CD4-positive, alpha-beta T cell treated with Interleukin-4 for 4 hours (primary cell): Measurements from ENCODE around the gene SCAMP1.
"Not testable (repeated sequence)": the region's sequence is repeated elsewhere in the genome, so short reads cannot be mapped to it uniquely, and the experiment has no call there.

ENCODE experiments used
- DNase-seq: peaks from one replicate; pipeline ENCODE4 v3.0.0-alpha.2; 2020

The SCAMP1 gene

DNA sequence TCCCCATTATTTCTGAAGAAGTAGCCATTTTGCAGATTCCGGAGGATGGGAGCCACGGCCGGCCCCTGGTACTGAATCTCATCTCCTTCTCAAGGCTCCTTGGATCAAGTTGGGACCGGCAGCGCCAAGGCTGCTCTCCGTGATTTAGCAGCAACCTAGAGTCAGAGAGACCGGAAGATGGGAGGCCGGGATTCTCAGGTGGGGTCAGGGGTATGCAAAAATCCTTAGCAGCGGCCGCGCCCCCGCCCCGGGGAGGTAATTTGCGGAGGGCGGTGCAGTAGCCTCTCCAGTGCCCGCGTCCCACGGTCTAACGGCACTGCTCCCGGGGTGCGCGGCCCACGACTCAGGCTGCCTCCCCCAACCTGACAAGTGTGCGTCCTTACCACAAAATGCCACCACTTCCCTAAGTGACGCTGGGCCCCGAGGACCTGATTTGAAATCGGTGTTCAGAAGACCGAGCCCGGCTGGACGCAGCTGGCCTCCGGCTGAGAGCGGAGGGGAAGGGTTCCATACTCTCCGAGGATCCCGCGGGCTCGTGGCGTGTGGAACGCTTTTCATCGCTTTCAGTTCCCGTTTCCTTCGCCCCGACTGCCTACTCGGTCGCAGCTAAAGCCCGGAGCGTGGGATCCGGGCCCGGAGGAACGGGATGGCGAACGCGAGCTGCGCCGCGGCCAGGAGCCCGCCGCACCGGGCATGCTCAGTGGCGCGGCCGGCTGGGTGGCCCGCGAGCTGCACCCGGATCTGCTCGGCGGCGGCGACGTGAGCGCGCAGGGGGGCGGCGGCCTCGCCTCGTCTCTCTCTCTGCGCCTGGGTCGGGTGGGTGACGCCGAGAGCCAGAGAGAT is at the start of gene SCAMP1:
Gene SCAMP1 (plus strand): TSS at position 787 of the 843 bp plus-strand sequence. CDS start 55 bp downstream, at position 842.
- DNase-seq: peak; percentile 92

GRCh38 chr5:78317515-78317914 is 42.9 kb upstream of the SCAMP1 start:
- DNase-seq: no peak

DNA sequence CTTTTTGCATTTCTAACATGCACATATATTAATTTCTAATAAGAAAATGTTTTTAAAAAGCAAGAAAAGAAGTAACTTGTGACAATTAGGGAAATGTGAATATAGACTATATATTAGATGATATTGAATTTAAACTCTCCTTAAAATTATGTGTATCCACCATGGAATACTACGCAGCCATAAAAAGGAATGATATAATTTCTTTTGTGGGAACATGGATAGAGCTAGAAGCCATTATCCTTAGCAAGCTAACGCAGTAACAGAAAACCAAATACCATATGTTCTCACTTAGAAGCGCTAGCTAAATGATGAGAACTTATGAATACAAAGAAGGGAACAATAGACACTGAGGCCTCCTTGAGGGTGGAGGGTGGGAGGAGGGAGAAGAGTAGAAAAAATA is 42.1 kb upstream of the SCAMP1 start:
- no peak for DNase-seq

- DNase-seq: peak; percentile 23
These were observed 40.0 kb upstream of the SCAMP1 start for GRCh38 chr5:78320401-78320800.

DNA sequence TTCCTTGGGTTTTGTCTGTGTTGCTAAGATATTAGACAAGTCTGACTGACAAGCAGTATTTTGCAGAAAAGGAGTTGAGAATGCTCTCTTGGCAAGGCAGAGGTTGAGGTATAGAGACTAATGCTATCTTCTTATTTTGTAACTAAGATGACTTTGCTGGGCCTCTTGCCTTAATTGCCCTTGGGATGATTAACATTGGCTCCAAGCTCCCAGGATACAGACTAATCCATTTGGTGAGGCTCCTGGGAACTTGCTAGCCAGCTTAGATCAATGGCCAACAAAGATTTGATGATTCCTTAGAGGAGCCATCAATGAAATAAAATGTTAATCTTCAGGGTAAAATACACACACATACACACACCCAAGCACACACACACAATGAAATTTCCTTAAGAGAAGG is 37.2 kb upstream of the SCAMP1 start:
- DNase-seq: no peak

DNA sequence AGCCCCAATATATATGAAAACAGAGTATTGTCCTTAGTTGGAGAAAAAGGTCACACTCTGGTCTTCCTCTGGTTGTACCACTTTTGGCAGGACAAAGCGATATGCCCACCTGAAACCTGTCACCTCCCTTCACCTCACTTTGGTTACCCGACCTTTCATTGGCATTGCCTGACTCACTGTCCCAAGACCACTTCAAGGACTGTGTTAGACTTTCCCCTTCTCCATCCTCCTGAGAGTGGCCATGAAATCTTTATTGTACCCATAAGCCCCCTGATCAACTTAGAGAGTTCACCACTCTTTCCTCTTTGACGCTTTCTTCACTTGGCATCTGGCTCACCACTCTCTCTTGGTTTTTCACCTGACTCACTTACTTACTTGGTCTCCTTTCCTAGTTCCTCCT is 33.5 kb upstream of the SCAMP1 start:
- DNase-seq: no peak

- no peak for DNase-seq
These were observed 32.5 kb upstream of the SCAMP1 start for GRCh38 chr5:78327761-78328510.

DNA sequence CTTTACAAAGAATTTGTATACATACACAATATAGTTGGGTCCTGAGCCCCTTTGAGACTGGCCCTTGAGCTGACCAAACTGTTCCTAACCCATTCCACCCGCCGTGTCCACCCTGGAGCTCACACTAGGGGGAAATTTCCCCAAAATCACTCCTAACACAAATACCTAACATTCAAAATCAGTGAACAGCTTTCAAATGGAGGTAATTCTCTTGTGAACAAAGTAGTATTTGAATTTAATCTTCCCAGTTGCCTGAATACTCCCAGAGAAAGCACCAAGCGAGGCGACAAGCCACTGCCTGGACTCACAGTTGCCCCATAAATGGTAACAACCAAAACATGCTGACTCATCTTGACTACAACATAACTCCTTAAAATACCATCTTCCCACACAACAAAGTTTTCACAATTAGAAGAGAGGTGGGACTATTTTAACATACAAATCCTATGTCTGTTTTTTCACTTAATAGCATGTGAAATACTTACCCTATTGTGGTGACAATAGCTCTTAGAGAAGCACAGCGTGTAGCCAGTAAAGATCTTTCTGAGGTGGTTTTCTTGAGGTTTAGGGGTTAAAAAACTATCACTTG is 31.7 kb upstream of the SCAMP1 start:
- DNase-seq: no peak

DNA sequence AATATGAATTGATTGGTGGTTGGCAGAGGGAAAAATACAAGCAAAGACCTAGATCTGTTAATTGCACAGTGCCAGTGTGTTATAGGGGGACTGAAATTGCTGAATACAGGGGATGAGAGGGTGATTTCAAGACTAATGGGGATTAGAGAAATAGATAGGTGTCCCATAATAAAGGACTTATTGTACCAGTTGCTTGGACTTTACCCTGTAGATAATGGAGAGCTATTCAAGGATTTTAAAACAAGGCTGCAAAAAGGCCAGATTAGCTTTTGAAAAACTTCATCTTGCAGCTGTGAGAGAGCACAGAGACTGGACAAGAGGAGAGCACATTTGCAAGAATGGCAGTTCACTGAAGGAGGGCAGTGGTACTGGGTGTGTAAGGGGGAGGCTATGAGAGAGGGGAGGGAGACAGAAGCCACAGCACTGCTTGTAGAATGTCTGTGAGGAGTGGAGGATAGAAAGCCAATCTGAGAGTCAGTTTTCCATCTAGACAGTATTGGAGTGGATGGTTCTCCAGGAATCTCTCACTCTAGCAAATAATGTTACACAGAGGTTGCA is 28.8 kb upstream of the SCAMP1 start:
- DNase-seq: no peak

- DNase-seq: no peak
These were observed 25.6 kb upstream of the SCAMP1 start for GRCh38 chr5:78334811-78335210.

GRCh38 chr5:78335976-78336375 is 24.4 kb upstream of the SCAMP1 start:
- DNase-seq: no peak

DNA sequence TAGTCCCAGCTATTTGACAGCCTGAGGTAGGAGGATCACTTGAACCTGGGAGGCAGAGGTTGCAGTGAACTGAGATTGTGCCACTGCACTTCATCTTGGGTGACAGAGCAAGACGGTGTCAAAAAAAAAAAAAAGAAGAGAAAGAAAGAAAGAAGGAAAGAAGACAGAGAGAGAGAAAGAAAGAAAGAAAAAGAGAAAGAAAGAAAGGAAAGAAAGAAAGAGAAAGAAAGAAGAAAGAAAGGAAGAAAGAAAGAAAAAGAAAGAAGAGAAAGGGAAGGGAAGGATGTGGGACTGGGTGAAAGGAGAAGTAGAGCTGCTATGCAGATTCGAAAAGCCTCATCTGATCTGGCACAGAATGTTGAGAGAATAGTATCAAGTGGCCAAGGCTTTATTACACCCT is 23.7 kb upstream of the SCAMP1 start:
- DNase-seq: no peak

DNA sequence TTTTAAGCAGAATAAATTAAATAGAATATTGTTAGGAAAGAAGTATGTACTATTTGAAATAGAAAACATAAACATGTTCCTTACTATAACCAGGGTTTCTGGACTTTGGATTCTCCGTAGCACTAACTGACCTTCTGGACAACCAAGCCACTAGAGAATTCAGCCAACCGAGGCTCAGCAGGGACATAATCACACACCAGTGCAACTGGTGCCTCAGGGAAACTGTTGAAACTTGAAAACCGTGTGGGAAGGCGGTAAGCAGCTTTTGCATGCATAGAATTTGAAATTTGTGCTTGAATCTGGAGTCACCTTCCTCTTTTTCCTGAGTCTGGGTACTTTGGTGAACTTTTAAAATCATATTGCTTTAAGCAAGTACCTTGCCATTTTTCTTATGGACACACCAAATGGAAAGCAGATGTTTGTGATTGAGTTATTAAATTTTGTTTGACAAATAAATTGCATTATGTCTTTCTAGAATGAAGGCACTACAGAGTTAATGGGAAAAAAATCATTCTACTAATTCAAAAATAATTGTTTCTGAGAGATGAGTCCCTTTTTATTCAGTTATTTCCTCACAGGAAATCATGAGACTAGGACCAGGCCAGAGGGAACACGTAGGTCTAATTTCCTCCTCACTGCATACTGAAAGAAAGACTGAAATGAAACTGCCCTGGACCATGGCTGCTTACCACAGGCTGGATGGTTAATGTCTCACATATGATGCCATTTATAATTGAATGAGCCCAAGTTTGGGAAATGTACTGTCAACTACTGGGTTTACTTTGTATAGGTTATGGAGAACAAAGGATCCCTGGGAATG is 20.6 kb upstream of the SCAMP1 start:
- DNase-seq: no peak

GRCh38 chr5:78341440-78341839 is 19.0 kb upstream of the SCAMP1 start:
- no peak for DNase-seq

GRCh38 chr5:78345485-78345884 is 14.9 kb upstream of the SCAMP1 start:
- no peak for DNase-seq

DNA sequence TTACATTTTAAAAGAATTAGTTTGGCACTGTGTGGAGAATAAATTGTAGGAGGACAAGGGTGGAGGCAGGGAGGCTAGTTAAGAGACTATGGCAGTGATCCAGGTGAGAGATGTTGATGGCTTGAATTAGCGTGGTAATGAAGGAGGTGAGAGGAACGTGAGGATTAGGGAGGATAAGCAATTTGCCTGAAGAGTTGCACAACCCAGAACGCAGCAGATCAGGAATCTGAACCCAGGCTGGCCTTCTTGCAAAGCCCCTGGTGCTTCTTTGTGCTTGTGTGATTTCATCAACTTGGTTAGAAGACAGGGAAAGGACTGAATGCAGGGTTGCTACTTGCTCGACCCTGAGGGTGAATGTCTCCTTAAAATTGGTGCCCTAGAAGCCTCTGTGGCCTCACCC is 6.9 kb upstream of the SCAMP1 start:
- no peak for DNase-seq

GRCh38 chr5:78354066-78354670 is 6.2 kb upstream of the SCAMP1 start:
- DNase-seq: no peak

- DNase-seq: no peak
These were observed 4.9 kb upstream of the SCAMP1 start for GRCh38 chr5:78355561-78355960.

DNA sequence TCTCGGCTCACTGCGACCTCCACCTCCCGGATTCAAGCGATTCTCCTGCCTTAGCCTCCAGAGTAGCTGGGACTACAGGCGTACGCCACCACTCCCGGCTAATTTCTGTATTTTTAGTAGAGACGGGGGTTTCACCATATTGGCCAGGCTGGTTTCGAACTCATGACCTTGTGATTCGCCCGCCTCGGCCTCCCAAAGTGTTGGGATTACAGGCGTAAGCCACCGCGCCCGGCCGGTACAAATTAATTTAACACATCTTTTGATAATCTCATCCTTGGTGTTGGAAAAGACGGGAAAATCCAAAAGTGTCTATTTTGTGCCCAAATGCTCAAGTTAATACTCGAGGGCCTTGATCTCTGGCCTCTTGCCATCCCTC is 974 bp upstream of the SCAMP1 start:
- not testable (repeated sequence) for DNase-seq

GRCh38 chr5:78360674-78360923 is 182 bp downstream of the SCAMP1 start:
- no peak for DNase-seq

DNA sequence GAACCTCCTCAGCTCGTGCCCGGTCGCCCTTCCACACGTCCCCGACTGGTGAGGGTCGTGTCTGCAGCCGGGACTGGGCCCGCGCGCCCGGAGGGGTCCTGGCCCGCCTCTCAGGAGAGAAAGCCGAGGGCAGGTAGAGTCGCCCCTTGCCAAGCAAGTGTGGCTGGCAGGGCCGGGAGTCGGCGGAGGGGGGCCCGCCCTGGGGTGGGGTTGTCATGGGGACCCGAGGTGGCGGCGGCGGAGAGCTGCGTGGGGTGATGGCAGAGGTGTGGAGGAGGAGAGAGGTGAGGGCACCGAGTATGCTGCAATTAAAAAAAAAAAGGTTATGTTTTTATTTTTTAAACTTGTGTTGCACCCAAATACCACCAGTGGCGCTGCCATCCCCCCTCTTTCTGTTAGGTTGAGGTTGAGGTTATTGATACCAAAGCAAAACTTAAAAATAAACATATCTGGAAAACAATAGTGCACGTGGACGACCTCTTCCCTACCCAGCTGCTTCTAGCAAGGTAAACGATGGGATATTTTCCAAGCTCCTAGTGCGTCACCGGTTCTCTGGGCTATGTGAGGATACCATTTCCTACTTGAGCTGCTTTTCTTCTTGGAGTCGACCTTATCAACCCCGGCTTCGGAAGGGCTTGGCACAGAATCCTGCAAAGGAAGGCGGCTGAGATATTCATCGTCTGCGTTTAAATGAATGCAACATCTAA is 660 bp downstream of the SCAMP1 start:
- DNase-seq: peak; percentile 72

DNA sequence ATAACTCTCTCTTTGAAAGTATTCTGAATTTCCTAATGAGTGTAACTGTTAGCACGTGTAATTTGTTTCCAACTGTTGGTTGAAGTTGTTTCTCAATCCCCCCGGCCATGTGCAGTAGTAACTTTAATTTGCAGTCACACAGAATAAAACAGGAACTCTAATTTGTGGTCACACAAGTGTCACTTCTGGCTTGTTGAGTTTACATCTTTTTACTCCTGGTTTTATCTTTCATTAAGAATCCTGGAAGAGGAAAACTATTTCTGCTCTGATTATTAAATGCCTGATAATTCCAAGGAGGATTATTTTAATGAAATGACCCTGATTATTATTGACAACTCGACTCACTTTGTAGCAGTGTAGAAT is 1.2 kb downstream of the SCAMP1 start:
- DNase-seq: no peak
